Measurements from ENCODE around the gene TMOD2.
A peak's percentile ranks its signal among the peaks of the same experiment; 100 is the strongest.
"Not testable (repeated sequence)": the region's sequence is repeated elsewhere in the genome, so short reads cannot be mapped to it uniquely, and the experiment has no call there.

The TMOD2 gene

GRCh38 chr15:51775967-51776816 lies 24.8 kb downstream of the TMOD2 start:
- DNase-seq (ENCODE audit: low spot score): peak; percentile 40

GRCh38 chr15:51776952-51777569 lies 25.7 kb downstream of the TMOD2 start:
- peak; percentile 70 for DNase-seq (ENCODE audit: low spot score)

GRCh38 chr15:51780636-51781035 lies 29.2 kb downstream of the TMOD2 start:
- no peak for DNase-seq (ENCODE audit: low spot score)

GRCh38 chr15:51781506-51781905 lies 30.1 kb downstream of the TMOD2 start:
- DNase-seq (ENCODE audit: low spot score): no peak

- DNase-seq (ENCODE audit: low spot score): no peak
Measured at GRCh38 chr15:51782357-51782896, 31.0 kb downstream of the TMOD2 start.

- no peak for DNase-seq (ENCODE audit: low spot score)
Measured at GRCh38 chr15:51783967-51784366, 32.6 kb downstream of the TMOD2 start.

GRCh38 chr15:51787130-51787529 lies 35.7 kb downstream of the TMOD2 start:
- not testable (repeated sequence) for DNase-seq (ENCODE audit: low spot score)

- not testable (repeated sequence) for DNase-seq (ENCODE audit: low spot score)
Measured at GRCh38 chr15:51792474-51792873, 41.1 kb downstream of the TMOD2 start.

- DNase-seq (ENCODE audit: low spot score): no peak
Measured at GRCh38 chr15:51793521-51794305, 42.3 kb downstream of the TMOD2 start.

- DNase-seq (ENCODE audit: low spot score): no peak
Measured at GRCh38 chr15:51796847-51797401, 45.5 kb downstream of the TMOD2 start.

GRCh38 chr15:51798281-51798680 lies 46.9 kb downstream of the TMOD2 start:
- DNase-seq (ENCODE audit: low spot score): no peak

GRCh38 chr15:51799282-51800252 lies 48.2 kb downstream of the TMOD2 start:
- no peak for DNase-seq (ENCODE audit: low spot score)

GRCh38 chr15:51801391-51801835 lies 50.0 kb downstream of the TMOD2 start:
- DNase-seq (ENCODE audit: low spot score): no peak

- no peak for DNase-seq (ENCODE audit: low spot score)
Measured at GRCh38 chr15:51802593-51802992, 51.2 kb downstream of the TMOD2 start.

GRCh38 chr15:51803965-51804364 lies 52.6 kb downstream of the TMOD2 start:
- no peak for DNase-seq (ENCODE audit: low spot score)

GRCh38 chr15:51806123-51806522 lies 54.7 kb downstream of the TMOD2 start:
- DNase-seq (ENCODE audit: low spot score): no peak

- DNase-seq (ENCODE audit: low spot score): no peak
Measured at GRCh38 chr15:51809457-51809856, 58.1 kb downstream of the TMOD2 start.

GRCh38 chr15:51812598-51812997 lies 61.2 kb downstream of the TMOD2 start:
- DNase-seq (ENCODE audit: low spot score): no peak

- no peak for DNase-seq (ENCODE audit: low spot score)
Measured at GRCh38 chr15:51814606-51815005, 63.2 kb downstream of the TMOD2 start.

- DNase-seq (ENCODE audit: low spot score): no peak
Measured at GRCh38 chr15:51816611-51817010, 65.2 kb downstream of the TMOD2 start.

- DNase-seq (ENCODE audit: low spot score): no peak
Measured at GRCh38 chr15:51818150-51818549, 66.8 kb downstream of the TMOD2 start.
